ENCODE measurements around the gene ARCN1. TPM values are rescaled to one million over a fixed set of nuclear protein-coding genes. Genes with fewer than 3 reads are reported as not detected.

Gene ARCN1
- total RNA-seq, 6 donors from 2014 or later, result 29.3 to 121 (median 94.6) TPM

DNA sequence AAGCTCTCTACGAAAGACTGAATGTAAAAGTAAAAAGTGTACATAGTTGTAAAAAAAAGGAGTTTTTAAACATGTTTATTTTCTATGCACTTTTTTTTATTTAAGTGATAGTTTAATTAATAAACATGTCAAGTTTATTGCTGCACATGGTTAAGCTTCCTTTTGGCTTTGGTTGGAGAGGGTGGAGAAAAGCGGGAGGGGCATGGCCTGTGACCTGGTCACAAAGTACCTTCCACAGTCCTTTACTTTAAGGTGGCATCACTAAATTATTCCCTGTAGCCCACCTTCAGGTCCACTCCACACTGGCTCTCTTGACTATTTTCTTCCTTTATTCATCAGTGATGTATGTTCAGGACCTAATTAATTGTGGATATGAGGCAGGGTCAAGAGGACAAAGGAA is 45.5 kb upstream of the ARCN1 start:
- DNase-seq (no peak), ATAC-seq (ENCODE audit: low FRiP score in 2 of 2) (no peak)
- Histone ChIP-seq H3K4me1 (peaks cover 22 to 41% (median 25%) of the 10 kb centered on the region in 4 donors), H3K27ac (no peak overlapping the region), H3K9me3 (no peaks in the 10 kb centered on the region), H3K4me3 (no peak overlapping the region), H3K27me3 (no peaks in the 10 kb centered on the region), H3K36me3 (peaks cover 14 to 37% (median 19%) of the 10 kb centered on the region in 4 donors)
- TF ChIP-seq CTCF (IDR thresholded peaks at IDR 0.05) (no peak), POLR2AphosphoS5 (IDR thresholded peaks at IDR 0.05) (no peak), EP300 (IDR thresholded peaks at IDR 0.05) (no peak), POLR2A (IDR thresholded peaks at IDR 0.05) (no peak)
- WGBS, 2 donors, result 80 to 89% methylated on average over 2 of the region's 2 CpGs

- H3K9me3 ChIP-seq, result no peaks in the 10 kb centered on the region
- DNase-seq, result no peak
- 37 to 54% methylated on average over 3 of the region's 3 CpGs for WGBS, 2 donors
- no peaks in the 10 kb centered on the region for H3K27me3 ChIP-seq
- no peak for ATAC-seq (ENCODE audit: low FRiP score in 2 of 2)
- no peak within 1 kb of the TSS for H3K27ac ChIP-seq
- peaks cover 23 to 45% (median 29%) of the 10 kb centered on the region in 4 donors for H3K4me1 ChIP-seq
- TF ChIP-seq CTCF (IDR thresholded peaks at IDR 0.05) (no peak), POLR2AphosphoS5 (IDR thresholded peaks at IDR 0.05) (no peak), POLR2A (IDR thresholded peaks at IDR 0.05) (no peak), EP300 (IDR thresholded peaks at IDR 0.05) (no peak)
- peaks cover 10 to 33% (median 15%) of the 10 kb centered on the region in 4 donors for H3K36me3 ChIP-seq
- H3K4me3 ChIP-seq, result no peak within 1 kb of the TSS
These were observed 45.1 kb upstream of the ARCN1 start, which contains the start of gene TTC36 for GRCh38 chr11:118527109-118527508. TTC36 (plus strand) TSS chr11:118527474; CDS start chr11:118527495, 21 bp downstream.

DNA sequence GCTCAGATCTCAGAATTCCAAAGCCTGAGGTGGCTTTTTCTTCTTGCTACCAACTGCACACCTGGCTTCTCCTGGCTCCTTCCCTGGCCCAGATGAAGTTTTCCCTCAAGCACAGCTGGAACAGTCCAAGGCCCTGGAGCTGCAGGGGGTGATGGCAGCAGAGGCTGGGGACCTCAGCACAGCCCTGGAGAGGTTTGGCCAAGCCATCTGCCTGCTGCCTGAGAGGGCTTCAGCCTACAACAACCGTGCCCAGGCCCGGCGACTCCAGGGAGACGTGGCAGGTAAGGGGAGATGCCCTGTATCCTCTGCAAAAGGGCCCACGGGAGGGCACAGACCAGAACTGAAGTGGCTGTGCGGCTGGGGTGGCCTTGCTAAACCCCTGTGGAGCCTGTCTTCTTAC is 43.7 kb upstream of the ARCN1 start:
- no peak for DNase-seq
- H3K36me3 ChIP-seq, result peaks cover 0 to 19% (median 4%) of the 10 kb centered on the region in 4 donors
- ATAC-seq (ENCODE audit: low FRiP score in 2 of 2), result no peak

DNA sequence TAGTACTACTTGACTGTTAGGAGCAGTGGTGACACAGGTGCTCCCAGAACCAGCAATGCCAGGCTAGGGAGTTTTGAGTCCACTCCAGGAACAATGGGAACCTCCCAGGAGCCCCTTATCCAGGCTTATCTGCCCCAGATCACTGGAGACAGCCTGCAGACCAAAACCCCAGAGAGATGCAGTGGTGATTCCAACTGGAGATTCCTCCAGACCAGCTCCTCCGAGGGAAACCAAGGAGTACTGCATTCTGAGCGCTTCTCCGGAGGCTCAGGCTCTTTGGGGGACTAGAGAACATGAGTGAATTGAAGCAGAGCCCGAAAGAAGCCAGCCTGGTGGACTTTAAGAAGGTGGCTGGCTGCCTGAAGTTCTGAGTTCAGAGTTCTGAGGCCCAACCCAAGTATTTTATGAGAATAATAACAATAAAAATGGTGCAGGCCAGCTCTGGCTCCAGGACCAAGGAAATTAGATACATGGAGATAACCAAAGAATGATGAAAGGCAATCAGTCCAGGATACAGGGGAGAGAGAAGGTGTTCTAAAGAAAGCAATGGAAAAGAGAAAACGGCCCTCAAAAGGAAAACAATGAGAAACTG is 42.5 kb upstream of the ARCN1 start:
- H3K27me3 ChIP-seq, result no peaks in the 10 kb centered on the region
- H3K4me1 ChIP-seq, result peaks cover 21 to 33% (median 29%) of the 10 kb centered on the region in 4 donors
- WGBS, 2 donors, result 71 to 72% methylated on average over 5 of the region's 5 CpGs
- H3K4me3 ChIP-seq, result peak overlapping the region in 3 of 4 donors; percentile 70 to 100 (median 93)
- no peak overlapping the region for H3K27ac ChIP-seq
- TF ChIP-seq EP300 (IDR thresholded peaks at IDR 0.05), result no peak
- TF ChIP-seq POLR2AphosphoS5 (IDR thresholded peaks at IDR 0.05), result no peak
- no peak for TF ChIP-seq POLR2A (IDR thresholded peaks at IDR 0.05)
- no peak for TF ChIP-seq CTCF (IDR thresholded peaks at IDR 0.05)
- no peak for DNase-seq
- ATAC-seq (ENCODE audit: low FRiP score in 2 of 2), result no peak
- no peaks in the 10 kb centered on the region for H3K9me3 ChIP-seq
- H3K36me3 ChIP-seq, result peaks cover 0 to 14% (median 2%) of the 10 kb centered on the region in 4 donors

More for the DNA sequence above, 43.7 kb upstream of the ARCN1 start:
- H3K27ac ChIP-seq, result no peak overlapping the region
- H3K4me1 ChIP-seq, result peaks cover 21 to 43% (median 29%) of the 10 kb centered on the region in 4 donors
- TF ChIP-seq EP300 (IDR thresholded peaks at IDR 0.05), result no peak
- TF ChIP-seq POLR2AphosphoS5 (IDR thresholded peaks at IDR 0.05), result no peak
- TF ChIP-seq CTCF (IDR thresholded peaks at IDR 0.05), result no peak
- no peak for TF ChIP-seq POLR2A (IDR thresholded peaks at IDR 0.05)
- no peaks in the 10 kb centered on the region for H3K9me3 ChIP-seq
- 83 to 94% methylated on average over 1 to 6 of the region's 6 CpGs for WGBS, 2 donors
- no peak overlapping the region for H3K4me3 ChIP-seq
- H3K27me3 ChIP-seq, result no peaks in the 10 kb centered on the region

Data from upper lobe of left lung (tissue), 6 donors.